ENCODE measurements around the gene TPPP3. TPM values are rescaled to one million over a fixed set of nuclear protein-coding genes. Genes with fewer than 3 reads are reported as not detected.

TPPP3 gene
- polyA plus RNA-seq, 1 of the 3 experiments (the other 2 are of a cell fraction), result 33.5 TPM

- H3K4me1 ChIP-seq (ENCODE audit: control insufficient read depth in 1 of 2, insufficient read depth in 2 of 2, low read depth in 1 of 2, low read length in 1 of 2), result peaks cover 0 to 12% of the 10 kb centered on the region in 2 experiments; a peak in 1 of 4 replicates
- WGBS (ENCODE audit: low lambda C conversion rate), result 4% methylated on average over 37 of the region's 53 CpGs
- no peak for TF ChIP-seq FOSL2 (IDR thresholded peaks at IDR 0.05; ENCODE audit: borderline replicate concordance, low read depth)
- no peak for TF ChIP-seq SIN3A (IDR thresholded peaks at IDR 0.05; ENCODE audit: borderline replicate concordance, low read depth, low read length)
- TF ChIP-seq, protein P1, sequence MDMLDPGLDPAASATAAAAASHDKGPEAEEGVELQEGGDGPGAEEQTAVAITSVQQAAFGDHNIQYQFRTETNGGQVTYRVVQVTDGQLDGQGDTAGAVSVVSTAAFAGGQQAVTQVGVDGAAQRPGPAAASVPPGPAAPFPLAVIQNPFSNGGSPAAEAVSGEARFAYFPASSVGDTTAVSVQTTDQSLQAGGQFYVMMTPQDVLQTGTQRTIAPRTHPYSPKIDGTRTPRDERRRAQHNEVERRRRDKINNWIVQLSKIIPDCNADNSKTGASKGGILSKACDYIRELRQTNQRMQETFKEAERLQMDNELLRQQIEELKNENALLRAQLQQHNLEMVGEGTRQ (IDR thresholded peaks at IDR 0.05; ENCODE audit: borderline replicate concordance, low read depth, low read length), result no peak
- TF ChIP-seq MEF2A (IDR thresholded peaks at IDR 0.05; ENCODE audit: borderline replicate concordance, low read depth), result no peak
- H3K9me3 ChIP-seq, result no peaks in the 10 kb centered on the region
- peak; percentile 68 for DNase-seq
- H3K9ac ChIP-seq, result no peak overlapping the region
- no peak overlapping the region for H2AFZ ChIP-seq (ENCODE audit: low read depth)
- no peak overlapping the region for H3K27ac ChIP-seq (ENCODE audit: low read depth in 2 of 2, low read length in 1 of 2)
- H3K4me2 ChIP-seq, result peak overlapping the region; percentile 74
- no peaks in the 10 kb centered on the region for H4K20me1 ChIP-seq (ENCODE audit: insufficient read depth)
- no peaks in the 10 kb centered on the region for H3K36me3 ChIP-seq (replicated peaks in 1 of 2; ENCODE audit: control insufficient read depth in 1 of 2, insufficient read depth in 2 of 2, low read length in 1 of 2)
- ChIA-PET CTCF (interaction anchor here (0.7 to 3.1 kb wide), 10 partner anchors 11 to 140 kb away, joined by 3 to 16 read pairs (median 4); partner anchors contain the start of genes ATP6V0D1 and ZDHHC1), POLR2A (interaction anchor here (0.9 to 1.1 kb wide), 2 partner anchors 12 to 14 kb away, joined by 3 to 4 read pairs; no protein-coding TSS in a partner anchor)
- H3K27me3 ChIP-seq (ENCODE audit: insufficient read depth), result no peaks in the 10 kb centered on the region; the same call in 1 of the 2 replicates
- H3K79me2 ChIP-seq (ENCODE audit: insufficient read depth), result no peaks in the 10 kb centered on the region
- H3K9me2 ChIP-seq, result no peaks in the 10 kb centered on the region
- H3F3A ChIP-seq (replicated peaks; ENCODE audit: insufficient read depth), result no peaks in the 10 kb centered on the region
- peak overlapping the region in 1 of 2 experiments; percentile 40; a peak in 3 of 4 replicates for H3K4me3 ChIP-seq (ENCODE audit: low read depth in 2 of 2, low read length in 1 of 2)
Measured at GRCh38 chr16:67430504-67430976, 37.2 kb upstream of the TPPP3 start.

- peak overlapping the region in 1 of 2 experiments; percentile 40; a peak in 1 of 4 replicates for H3K4me3 ChIP-seq (ENCODE audit: low read depth in 2 of 2, low read length in 1 of 2)
- no peak for DNase-seq
- no peaks in the 10 kb centered on the region for H3K36me3 ChIP-seq (replicated peaks in 1 of 2; ENCODE audit: control insufficient read depth in 1 of 2, insufficient read depth in 2 of 2, low read length in 1 of 2)
- H3K9ac ChIP-seq, result no peak overlapping the region
- H3K9me3 ChIP-seq, result no peaks in the 10 kb centered on the region
- no peaks in the 10 kb centered on the region for H4K20me1 ChIP-seq (ENCODE audit: insufficient read depth)
- peak overlapping the region; percentile 74 for H3K4me2 ChIP-seq
- WGBS (ENCODE audit: low lambda C conversion rate), result 59% methylated on average over 9 of the region's 13 CpGs
- H3K27me3 ChIP-seq (ENCODE audit: insufficient read depth), result no peaks in the 10 kb centered on the region; the same call in 1 of the 2 replicates
- no peaks in the 10 kb centered on the region for H3F3A ChIP-seq (replicated peaks; ENCODE audit: insufficient read depth)
- ChIA-PET POLR2A (no interaction called here), CTCF (interaction anchor here (1.2 to 5.9 kb wide), 7 partner anchors 12 to 51 kb away, joined by 4 to 76 read pairs (median 9); partner anchors contain the start of genes ATP6V0D1 and ZDHHC1)
- no peak overlapping the region for H3K27ac ChIP-seq (ENCODE audit: low read depth in 2 of 2, low read length in 1 of 2)
- no peaks in the 10 kb centered on the region for H3K79me2 ChIP-seq (ENCODE audit: insufficient read depth)
- peaks cover 0 to 12% of the 10 kb centered on the region in 2 experiments; a peak in 1 of 4 replicates for H3K4me1 ChIP-seq (ENCODE audit: control insufficient read depth in 1 of 2, insufficient read depth in 2 of 2, low read depth in 1 of 2, low read length in 1 of 2)
- no peak overlapping the region for H2AFZ ChIP-seq (ENCODE audit: low read depth)
- H3K9me2 ChIP-seq, result no peaks in the 10 kb centered on the region
- TF ChIP-seq CHD2 (IDR thresholded peaks at IDR 0.05; ENCODE audit: low read length, partially characterized antibody) (no peak), FOXM1 (IDR thresholded peaks at IDR 0.05; ENCODE audit: low read depth) (no peak), ZBTB33 (IDR thresholded peaks at IDR 0.05; ENCODE audit: borderline replicate concordance, low read depth) (no peak), USF1 (IDR thresholded peaks at IDR 0.05; ENCODE audit: borderline replicate concordance, low read depth) (no peak), TEAD4 (IDR thresholded peaks at IDR 0.05; ENCODE audit: borderline replicate concordance, insufficient read depth) (no peak), RXRA (IDR thresholded peaks at IDR 0.05; ENCODE audit: borderline replicate concordance, low read depth) (no peak), MAX (IDR thresholded peaks at IDR 0.05; ENCODE audit: low read depth) (no peak), GATA2 (CRISPR knock-in tag; IDR thresholded peaks at IDR 0.05) (no peak), PBX3 (IDR thresholded peaks at IDR 0.05) (no peak), SMC3 (IDR thresholded peaks at IDR 0.05; ENCODE audit: low read depth, low read length) (no peak), RAD21 (IDR thresholded peaks at IDR 0.05; ENCODE audit: low read length) (no peak), MXI1 (IDR thresholded peaks at IDR 0.05; ENCODE audit: low read depth, low read length) (no peak), ELF1 (IDR thresholded peaks at IDR 0.05) (no peak)
- TF ChIP-seq, protein P1 (IDR thresholded peaks at IDR 0.05; ENCODE audit: borderline replicate concordance, low read depth, low read length), result no peak
Measured at GRCh38 chr16:67429799-67430503, 36.7 kb upstream of the TPPP3 start.
